ENCODE results near the gene CD3E. TPM values are rescaled to one million over a fixed set of nuclear protein-coding genes. Genes with fewer than 3 reads are reported as not detected.
A peak's percentile ranks its signal among the peaks of the same experiment; 100 is the strongest.

The CD3E gene
- total and polyA plus RNA-seq, 9 of the 15 experiments (the other 6 are each of a cell fraction or from before 2014, with no cell fraction given): 0.07 to 0.62 (median 0.19) TPM; not detected in 5

GRCh38 chr11:118359295-118359958 lies 54.9 kb downstream of the CD3E start, which contains the start of gene UBE4A (continued):
- TF ChIP-seq RBBP5 (IDR thresholded peaks at IDR 0.05; ENCODE audit: borderline replicate concordance, insufficient read depth, low read length, poor library complexity, severe bottlenecking): peak; percentile 69
- TF ChIP-seq CREB3L1 (IDR thresholded peaks at IDR 0.05; ENCODE audit: borderline replicate concordance, low read depth): peak; percentile 72; the same call in 1 of the 2 replicates
- TF ChIP-seq HDAC3 (IDR thresholded peaks at IDR 0.05; ENCODE audit: borderline replicate concordance, partially characterized antibody): no peak
- no peak for TF ChIP-seq CEBPZ (IDR thresholded peaks at IDR 0.05; ENCODE audit: borderline replicate concordance, low read depth, low read length)
- no peak for TF ChIP-seq HNRNPK (IDR thresholded peaks at IDR 0.05; ENCODE audit: low read depth, low read length, poor library complexity, severe bottlenecking)
- TF ChIP-seq MAFK (IDR thresholded peaks at IDR 0.05; ENCODE audit: low read length): no peak
- TF ChIP-seq GTF3C2 (IDR thresholded peaks at IDR 0.05; ENCODE audit: borderline replicate concordance, extremely low read depth, insufficient read length): no peak
- TF ChIP-seq ATF6 (CRISPR knock-in tag; IDR thresholded peaks at IDR 0.05): no peak
- TF ChIP-seq NR4A1 (CRISPR knock-in tag; IDR thresholded peaks at IDR 0.05): no peak
- 0 out of 2 replicates have a peak, but pooled peaks have one; percentile 31 for TF ChIP-seq NR4A1 (tag; IDR thresholded peaks at IDR 0.05)
- no peak; the same call in 1 of the 2 replicates for TF ChIP-seq BRD4 (IDR thresholded peaks at IDR 0.05)
- TF ChIP-seq HINFP (tag; conservative IDR thresholded peaks at IDR 0.05; ENCODE audit: low read depth): no peak
- TF ChIP-seq SNAPC5 (CRISPR knock-in tag; IDR thresholded peaks at IDR 0.05): no peak
- no peak for TF ChIP-seq BCL6 (CRISPR knock-in tag; IDR thresholded peaks at IDR 0.05)

Data from K562 (cell line).